HCT116 (cell line): ENCODE measurements around the gene ADORA2B. TPM values are rescaled to one million over a fixed set of nuclear protein-coding genes. Genes with fewer than 3 reads are reported as not detected.

Experiments used
- ATAC-seq: fragments of 200-7000 bp; cut with Tn5 transposase; 2 replicates; pipeline ENCODE4 v1.9.1; 2020; ENCODE audit warnings: mild to moderate bottlenecking, moderate library complexity
- BruUV-seq: library from RNA; stranded (reverse); fragments of 400-500 nt; replicated peaks from 2 replicates; lab custom pipeline; 2021; lab: Mats Ljungman, UMichigan
- CTCF ChIA-PET: fragments of 300-600 bp; sonication (Branson Sonifier 250); formaldehyde crosslinking; loops from one replicate; lab custom pipeline; 2021; ENCODE audit warnings: antibody characterized with exemption; lab: Charles Lee
- POLR2A ChIA-PET: fragments of 300-600, 350-600 bp; sonication (Branson Sonifier 250); formaldehyde crosslinking; loops from one replicate; lab custom pipeline; 2021; ENCODE audit warnings: antibody characterized with exemption; lab: Charles Lee
- RAD21 ChIA-PET, 2 experiments: fragments of 300-600 bp; sonication (Branson Sonifier 250); formaldehyde crosslinking; loops; one replicate each; lab custom pipeline; 2023; ENCODE audit warnings: low total read pairs in 2 of 2; ENCODE audit not compliant: uncharacterized antibody in 2 of 2, unreplicated experiment in 2 of 2, low non-redundant PET in 1 of 2; lab: Charles Lee
- DNase-seq: peaks from one replicate; pipeline ENCODE4 v3.0.0-alpha.2; 2010; ENCODE audit warnings: low read depth, low spot score
- H2AFZ ChIP-seq: fragments of 200-600 bp; shearing (Covaris generic), sonication (generic); 2 replicates; pipeline ENCODE4 v1.6.1; 2017; ENCODE audit warnings: low read depth, mixed run types, mixed read lengths, antibody characterized with exemption, low read length; ENCODE audit not compliant: poor library complexity, severe bottlenecking
- H3K27ac ChIP-seq: 2 replicates; pipeline ENCODE4 v1.5.1; 2012; ENCODE audit warnings: low read depth, low read length
- H3K27me3 ChIP-seq: fragments of 200-600 bp; sonication (generic); 2 replicates; pipeline ENCODE4 v1.6.1; 2016; ENCODE audit warnings: mixed run types, low read length, mixed read lengths; ENCODE audit not compliant: insufficient read depth
- H3K36me3 ChIP-seq, 2 experiments: fragments of 200-500 bp in 1 of 2; fragments of 200-600 bp in 1 of 2; sonication (Bioruptor generic) in 1 of 2; sonication (generic) in 1 of 2; 2 replicates each; pipeline versions ENCODE4 v1.5.1 to v1.6.1; 2014 to 2016; ENCODE audit warnings: low read length in 2 of 2, inconsistent platforms in 1 of 2, mixed read lengths in 1 of 2, mixed run types in 1 of 2; ENCODE audit not compliant: insufficient read depth in 2 of 2, control insufficient read depth in 1 of 2
- H3K4me1 ChIP-seq, 2 experiments: fragments of 200-600 bp in 1 of 2; sonication (generic) in 1 of 2; 2 replicates each; pipeline versions ENCODE4 v1.5.1 to v1.6.1; 2012 to 2017; ENCODE audit warnings: low read length in 2 of 2, inconsistent platforms in 1 of 2, mild to moderate bottlenecking in 1 of 2, mixed read lengths in 1 of 2, mixed run types in 1 of 2, moderate library complexity in 1 of 2; ENCODE audit not compliant: insufficient read depth in 2 of 2, control insufficient read depth in 1 of 2
- H3K4me2 ChIP-seq: fragments of 200-600 bp; sonication (generic); 2 replicates; pipeline ENCODE4 v1.6.1; 2017; ENCODE audit warnings: mixed run types, low read length, mixed read lengths
- H3K4me3 ChIP-seq, 2 experiments: fragments of 200-600 bp in 1 of 2; sonication (generic) in 1 of 2; replicated peaks in 1 of 2; 2 replicates each; pipeline ENCODE4 v1.5.1; 2011 to 2016; ENCODE audit warnings: low read length in 2 of 2, control low read depth in 1 of 2, low read depth in 1 of 2, mild to moderate bottlenecking in 1 of 2, mixed read lengths in 1 of 2, mixed run types in 1 of 2
- H3K79me2 ChIP-seq: fragments of 200-600 bp; sonication (generic); 2 replicates; pipeline ENCODE4 v1.6.1; 2017; ENCODE audit warnings: mild to moderate bottlenecking, mixed run types, low read length, moderate library complexity, mixed read lengths; ENCODE audit not compliant: insufficient read depth
- H3K9ac ChIP-seq: fragments of 200-600 bp; sonication (generic); 2 replicates; pipeline ENCODE4 v1.6.1; 2016; ENCODE audit warnings: low read length, mixed read lengths
- H3K9me2 ChIP-seq: fragments of 200-600 bp; sonication (generic), shearing (Covaris generic); 2 replicates; pipeline ENCODE4 v1.6.1; 2017; ENCODE audit warnings: mixed run types, mild to moderate bottlenecking, moderate library complexity; ENCODE audit not compliant: insufficient read depth
- H3K9me3 ChIP-seq, 2 experiments: fragments of 200-500 bp in 1 of 2; fragments of 200-600 bp in 1 of 2; sonication (Bioruptor generic) in 1 of 2; sonication (generic) in 1 of 2; 2 replicates each; pipeline ENCODE4 v1.6.1; 2014 to 2017; ENCODE audit warnings: low read length in 2 of 2, mixed read lengths in 2 of 2, inconsistent platforms in 1 of 2, low read depth in 1 of 2, mild to moderate bottlenecking in 1 of 2, mixed run types in 1 of 2, moderate library complexity in 1 of 2; ENCODE audit not compliant: control insufficient read depth in 1 of 2, insufficient read depth in 1 of 2
- H4K20me1 ChIP-seq: fragments of 200-600 bp; sonication (generic), shearing (Covaris generic); 2 replicates; pipeline ENCODE4 v1.6.1; 2017; ENCODE audit warnings: mixed run types, mild to moderate bottlenecking, moderate library complexity; ENCODE audit not compliant: insufficient read depth
- CTCF ChIP-seq, 3 experiments: fragments of 200-600 bp in 1 of 3; sonication (generic) in 1 of 3; IDR thresholded peaks in 2 of 3; conservative IDR thresholded peaks in 1 of 3; 2 replicates each; pipeline ENCODE4 v1.5.1; 2012 to 2017; ENCODE audit warnings: low read depth in 2 of 3, low read length in 2 of 3, antibody characterized with exemption in 1 of 3, borderline replicate concordance in 1 of 3, control low read depth in 1 of 3, mild to moderate bottlenecking in 1 of 3, mixed read lengths in 1 of 3, mixed run types in 1 of 3, moderate library complexity in 1 of 3; ENCODE audit not compliant: insufficient read depth in 1 of 3
- FOSL1 ChIP-seq: IDR thresholded peaks from 2 replicates; pipeline ENCODE4 v1.6.1; 2012; ENCODE audit warnings: low read depth
- POLR2A ChIP-seq: IDR thresholded peaks from 2 replicates; pipeline ENCODE4 v1.7.0; 2011; ENCODE audit warnings: borderline replicate concordance; ENCODE audit not compliant: insufficient read depth, insufficient read length; ENCODE audit errors: extremely low read depth
- POLR2AphosphoS5 ChIP-seq: IDR thresholded peaks from 2 replicates; pipeline ENCODE4 v1.6.1; 2011; ENCODE audit warnings: mild to moderate bottlenecking, low read depth, low read length, moderate library complexity
- REST ChIP-seq: IDR thresholded peaks from 2 replicates; pipeline ENCODE4 v1.6.1; 2012; ENCODE audit warnings: low read depth
- SP1 ChIP-seq: IDR thresholded peaks from 2 replicates; pipeline ENCODE4 v1.6.1; 2012; ENCODE audit warnings: low read depth
- ZBTB33 ChIP-seq: IDR thresholded peaks from 2 replicates; pipeline ENCODE4 v1.6.1; 2011; ENCODE audit warnings: mild to moderate bottlenecking, low read length, moderate library complexity; ENCODE audit not compliant: insufficient replicate concordance; ENCODE audit errors: extremely low read depth
- ZNF274 ChIP-seq: fragments of 200-500 bp; sonication (Bioruptor generic); IDR thresholded peaks from 2 replicates; pipeline ENCODE4 v1.6.1; 2014; ENCODE audit warnings: mild to moderate bottlenecking, low read depth, low read length, inconsistent platforms
- intact Hi-C: fragments of 100-400 bp; cut with micrococcal nuclease; formaldehyde crosslinking; loops from 2 replicates; pipeline ENCODE4 v1.10.0; 2022
- total RNA-seq: library from RNA; stranded (reverse); gene quantifications from one replicate; pipeline ENCODE4 v1.2.1, GENCODE V29; 2021; ENCODE audit not compliant: unreplicated experiment

The ADORA2B gene
- total RNA-seq, 1 experiment from 2014 or later, result 47.5 TPM

GRCh38 chr17:15918261-15918660 lies 26.7 kb upstream of the ADORA2B start:
- Histone ChIP-seq H2AFZ (no peak overlapping the region), H3K27ac (no peak overlapping the region), H3K9ac (no peak overlapping the region), H3K9me2 (no peaks in the 10 kb centered on the region), H3K79me2 (no peaks in the 10 kb centered on the region), H3K4me1 (peaks cover 18 to 36% of the 10 kb centered on the region in 2 experiments), H4K20me1 (no peaks in the 10 kb centered on the region), H3K4me3 (no peak overlapping the region), H3K4me2 (no peak overlapping the region), H3K27me3 (no peaks in the 10 kb centered on the region), H3K9me3 (no peaks in the 10 kb centered on the region), H3K36me3 (no peaks in the 10 kb centered on the region)
- no TSS peak for BruUV-seq
- intact Hi-C loops, result no loop called here
- no peak for ATAC-seq
- RAD21 ChIA-PET, result no interaction called here
- TF ChIP-seq FOSL1 (no peak), POLR2AphosphoS5 (no peak), ZNF274 (no peak), CTCF (IDR thresholded peaks at IDR 0.05 in 2 of 3, conservative IDR thresholded peaks at IDR 0.05 in 1 of 3; ENCODE audit: borderline replicate concordance in 1 of 3, insufficient read depth in 1 of 3, low read depth in 2 of 3, low read length in 2 of 3) (no peak), REST (no peak), SP1 (no peak), POLR2A (no peak), ZBTB33 (no peak)
- CTCF ChIA-PET, result no interaction called here
- POLR2A ChIA-PET, result no interaction called here
- DNase-seq, result no peak
